SH-SY5Y (cell line): ENCODE data around the gene RGS12.

ENCODE experiments used
- GATA2 ChIP-seq: IDR thresholded peaks from 2 replicates; pipeline ENCODE4 v1.6.1; 2011; ENCODE audit warnings: mild to moderate bottlenecking, low read depth, low read length
- GATA3 ChIP-seq: IDR thresholded peaks from 2 replicates; pipeline ENCODE4 v1.6.1; 2011; ENCODE audit warnings: low read depth, mild to moderate bottlenecking, low read length, moderate library complexity

DNA sequence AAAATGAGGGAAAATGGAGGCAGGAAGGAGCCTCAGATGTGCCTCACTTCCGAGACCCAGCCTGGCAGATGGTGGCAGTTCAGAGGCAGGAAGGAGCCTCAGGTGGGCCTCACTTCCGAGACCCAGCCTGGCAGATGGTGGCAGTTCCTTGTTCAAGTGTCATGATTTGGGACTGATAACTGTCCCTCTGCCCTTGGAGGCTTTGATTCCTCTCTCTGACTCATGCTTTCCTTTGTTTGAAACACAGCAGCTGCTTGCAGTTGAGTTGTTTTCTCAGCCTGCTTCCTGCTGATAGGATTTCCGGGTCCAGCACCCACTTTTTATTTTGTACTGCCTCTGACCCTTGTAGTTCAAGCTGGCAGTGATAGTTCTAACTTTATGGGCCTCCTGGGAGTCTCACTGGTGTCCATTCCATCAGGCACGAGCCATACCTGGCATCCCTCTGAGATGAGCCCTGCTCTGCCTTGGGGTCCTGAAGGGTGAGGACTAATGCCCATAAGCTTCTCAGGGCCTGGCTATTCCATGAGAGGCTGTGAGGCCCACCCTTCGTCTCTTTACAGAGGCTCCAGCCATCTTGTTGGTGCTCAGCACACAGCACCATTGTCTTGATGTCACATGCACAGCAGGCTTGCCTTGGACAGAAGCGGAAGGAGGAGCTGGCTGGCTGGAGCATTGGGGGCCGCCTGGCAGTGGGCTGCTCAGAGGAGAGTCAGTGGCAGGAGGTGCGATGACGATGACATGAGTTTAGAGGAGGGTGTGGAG lies 13.0 kb downstream of the RGS12 start:
- no peak for TF ChIP-seq GATA3
- no peak for TF ChIP-seq GATA2
